Hepatocyte (in vitro differentiated cells): ENCODE results near the gene CABCOCO1.

ENCODE experiments used
- CTCF ChIP-seq: fragments of 200-600 bp; sonication (generic); IDR thresholded peaks from 2 replicates; pipeline ENCODE4 v1.5.1; 2016; ENCODE audit warnings: antibody characterized with exemption, mild to moderate bottlenecking; ENCODE audit not compliant: poor library complexity
- EZH2 ChIP-seq: fragments of 200-600 bp; sonication (generic); IDR thresholded peaks from 2 replicates; pipeline ENCODE4 v1.6.1; 2016; ENCODE audit warnings: antibody characterized with exemption, mild to moderate bottlenecking, borderline replicate concordance
- EZH2phosphoT487 ChIP-seq: fragments of 200-600 bp; sonication (generic); IDR thresholded peaks from one replicate; pipeline ENCODE4 v1.6.1; 2018; ENCODE audit warnings: antibody characterized with exemption, mild to moderate bottlenecking, low read depth, moderate library complexity; ENCODE audit not compliant: unreplicated experiment, severe bottlenecking

GRCh38 chr10:61792097-61792716, 129.5 kb downstream of the CABCOCO1 start:
- TF ChIP-seq CTCF (no peak), EZH2 (no peak), EZH2phosphoT487 (no peak)
